Transverse colon (tissue), 4 donors: ENCODE measurements around the gene GRM8.

ENCODE experiments used
- CTCF ChIP-seq, 5 experiments: fragments of 200-600 bp in 3 of 5; fragments of 450-650 bp in 2 of 5; sonication (generic) in 3 of 5; IDR thresholded peaks; 1 replicate in 2 of 5; 2 replicates in 3 of 5; pipeline ENCODE4 v1.5.1; 2016 to 2017; ENCODE audit warnings: antibody characterized with exemption in 5 of 5, inconsistent platforms in 3 of 5, mild to moderate bottlenecking in 2 of 5, moderate library complexity in 1 of 5
- EP300 ChIP-seq: sonication (generic); formaldehyde crosslinking; IDR thresholded peaks from one replicate; pipeline ENCODE4 v1.6.1; 2017; ENCODE audit warnings: antibody characterized with exemption, low read depth
- POLR2A ChIP-seq: fragments of 450-650 bp; IDR thresholded peaks from one replicate; pipeline ENCODE4 v1.6.1; 2016; ENCODE audit warnings: antibody characterized with exemption, mild to moderate bottlenecking, moderate library complexity
- POLR2AphosphoS5 ChIP-seq, 3 donors: sonication (generic); formaldehyde crosslinking; IDR thresholded peaks; one replicate each; pipeline ENCODE4 v1.6.1; 2016; ENCODE audit warnings: antibody characterized with exemption in 3 of 3

GRCh38 chr7:126948664-126949063, 304.1 kb downstream of the GRM8 start:
- no peak for TF ChIP-seq CTCF (IDR thresholded peaks at IDR 0.05)
- no peak for TF ChIP-seq POLR2A
- TF ChIP-seq EP300, result no peak
- no peak for TF ChIP-seq POLR2AphosphoS5 (IDR thresholded peaks at IDR 0.05)
